Activated T-cell treated with anti-CD3 and anti-CD28 coated beads for 24 hours (primary cell): ENCODE data around the gene PPP1R16B.

Experiments used
- DNase-seq: peaks from one replicate; pipeline ENCODE4 v3.0.0-alpha.2; 2020; ENCODE audit warnings: low read depth

Gene PPP1R16B

DNA sequence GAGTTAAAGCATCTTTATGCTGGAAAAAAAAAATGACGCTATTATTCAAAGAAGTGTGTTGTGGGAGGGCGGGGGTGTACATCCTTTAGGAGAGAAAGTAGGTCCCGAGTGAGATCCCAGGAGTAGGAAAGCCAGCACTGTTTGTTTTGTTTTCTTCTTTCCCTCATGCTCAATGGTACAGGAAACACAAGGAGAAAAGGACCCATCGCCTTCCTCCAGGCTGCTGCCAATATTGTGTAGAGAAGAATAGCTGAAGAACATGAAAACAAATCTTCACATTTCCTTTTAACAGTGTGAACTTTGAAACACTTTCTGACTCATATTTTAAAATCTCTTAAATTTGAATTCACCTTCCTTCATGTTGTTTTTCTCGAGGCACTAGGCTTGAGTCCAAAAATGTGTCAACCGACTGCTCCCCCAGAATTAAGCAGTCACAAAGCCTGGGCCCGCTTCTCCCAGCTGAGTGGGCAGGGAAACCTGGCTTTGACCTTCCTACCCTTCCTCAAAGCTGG lies 22.3 kb downstream of the PPP1R16B start:
- no peak for DNase-seq

DNA sequence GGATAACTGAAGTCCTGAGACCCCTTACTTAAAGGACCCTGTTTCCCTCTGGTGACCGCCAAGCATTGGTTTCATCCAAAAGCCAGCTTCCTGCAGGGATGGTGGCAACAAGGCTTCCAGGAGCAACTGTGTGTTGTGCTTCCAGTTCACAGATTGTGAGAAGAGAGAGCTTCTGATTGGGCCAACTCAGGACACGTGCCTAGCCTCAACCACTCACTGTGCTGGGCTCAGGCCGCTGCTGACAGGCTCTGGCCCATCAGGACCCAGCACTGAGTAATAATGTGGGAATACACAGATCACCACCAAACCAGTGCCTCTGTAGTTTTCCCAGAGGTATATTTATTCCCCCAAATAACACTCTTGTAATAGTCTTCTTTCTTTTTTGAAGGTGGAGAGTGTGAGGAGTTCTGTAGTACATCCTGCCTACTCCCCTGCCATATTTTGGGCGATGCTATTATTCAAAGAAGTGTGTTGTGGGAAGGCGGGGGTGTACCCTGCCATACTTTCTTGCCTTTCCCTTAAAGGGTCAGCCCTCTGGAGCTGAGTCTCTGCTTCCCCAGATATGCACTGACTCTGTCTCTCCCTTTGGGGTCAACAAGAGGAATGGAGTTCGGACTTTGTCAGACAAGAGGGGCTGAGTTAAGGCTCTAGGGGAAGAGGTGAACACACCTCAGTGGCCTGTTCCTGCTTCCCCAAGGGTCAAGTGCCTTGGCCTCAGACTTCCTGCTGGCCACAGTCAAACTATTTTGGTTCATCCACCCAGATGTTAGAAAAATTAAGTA lies 23.2 kb downstream of the PPP1R16B start:
- DNase-seq, result no peak

DNA sequence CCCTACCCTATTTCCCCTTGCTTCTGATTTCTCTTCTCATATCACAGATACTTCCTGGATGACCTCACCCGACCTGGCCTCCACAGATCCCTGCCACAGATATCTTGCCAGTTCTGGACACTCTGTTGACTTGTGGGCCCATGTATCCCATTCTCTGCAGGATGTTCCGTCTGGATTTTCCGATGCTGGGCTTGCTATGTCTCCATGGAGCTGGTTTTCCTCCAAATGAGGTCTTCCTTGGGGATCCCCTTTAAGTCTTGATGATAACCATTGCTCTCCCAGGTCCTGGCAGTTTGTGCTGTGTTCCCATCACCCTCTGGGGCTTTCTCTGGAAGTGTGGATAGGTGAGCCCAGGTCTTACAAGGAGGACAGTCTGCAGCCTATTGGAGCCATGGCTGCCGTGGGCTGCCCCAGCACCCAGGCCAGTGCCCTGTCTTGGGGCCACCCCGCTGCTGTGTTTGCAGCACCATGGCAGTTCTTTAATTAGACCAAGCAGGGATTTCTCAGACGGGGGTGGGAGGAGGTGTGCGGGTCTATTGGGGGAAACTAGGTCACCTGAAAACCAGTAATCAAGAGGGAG lies 23.9 kb downstream of the PPP1R16B start:
- no peak for DNase-seq

DNA sequence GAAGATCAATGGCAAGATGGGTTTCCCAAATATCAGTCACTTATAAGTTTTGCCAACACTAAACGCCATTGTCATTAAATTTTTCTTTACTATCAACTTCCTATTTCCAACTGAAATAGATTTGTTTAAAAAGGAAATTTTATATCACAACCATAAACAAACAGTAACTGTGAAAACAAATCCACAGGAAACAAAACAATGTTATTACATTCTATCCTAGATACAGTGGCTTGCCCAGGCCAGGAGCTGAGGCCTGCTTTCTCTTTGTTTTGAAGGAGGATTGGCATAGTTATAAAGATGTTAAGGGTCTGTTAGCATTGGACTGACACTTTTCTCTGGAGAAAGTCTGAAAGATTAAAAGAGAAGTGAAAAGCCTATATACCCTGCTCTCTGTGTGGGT lies 24.9 kb downstream of the PPP1R16B start:
- DNase-seq, result no peak

DNA sequence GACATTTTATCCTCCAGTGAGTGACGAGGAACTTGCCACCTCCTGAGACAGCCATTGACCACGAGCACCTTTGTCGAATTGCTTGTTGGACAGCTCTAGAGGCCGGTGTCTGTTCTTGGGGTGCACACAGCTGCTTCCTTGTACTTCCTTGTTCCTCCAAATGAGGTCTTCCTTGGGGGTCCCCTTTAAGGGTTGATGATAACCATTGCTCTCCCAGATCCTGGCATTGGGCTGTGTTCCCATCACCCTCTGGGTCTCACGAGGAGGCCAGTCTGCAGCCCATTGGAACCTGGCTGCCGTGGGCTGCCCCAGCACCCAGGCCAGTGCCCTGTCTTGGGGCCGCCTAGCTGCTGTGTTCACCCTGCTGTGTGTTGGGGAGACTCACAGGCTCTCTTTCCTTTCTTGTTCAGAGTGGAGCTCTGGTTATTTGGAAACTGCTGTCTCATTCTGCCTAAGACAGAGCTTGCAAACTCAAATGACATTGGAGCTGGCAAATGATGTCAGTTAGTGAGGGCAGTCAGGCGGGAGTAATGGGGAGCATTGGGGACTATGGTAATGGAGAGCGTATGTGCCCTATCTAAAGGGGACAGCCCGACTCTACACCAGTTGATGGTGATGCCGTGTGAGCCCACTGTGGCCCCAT lies 25.7 kb downstream of the PPP1R16B start:
- DNase-seq, result no peak

DNA sequence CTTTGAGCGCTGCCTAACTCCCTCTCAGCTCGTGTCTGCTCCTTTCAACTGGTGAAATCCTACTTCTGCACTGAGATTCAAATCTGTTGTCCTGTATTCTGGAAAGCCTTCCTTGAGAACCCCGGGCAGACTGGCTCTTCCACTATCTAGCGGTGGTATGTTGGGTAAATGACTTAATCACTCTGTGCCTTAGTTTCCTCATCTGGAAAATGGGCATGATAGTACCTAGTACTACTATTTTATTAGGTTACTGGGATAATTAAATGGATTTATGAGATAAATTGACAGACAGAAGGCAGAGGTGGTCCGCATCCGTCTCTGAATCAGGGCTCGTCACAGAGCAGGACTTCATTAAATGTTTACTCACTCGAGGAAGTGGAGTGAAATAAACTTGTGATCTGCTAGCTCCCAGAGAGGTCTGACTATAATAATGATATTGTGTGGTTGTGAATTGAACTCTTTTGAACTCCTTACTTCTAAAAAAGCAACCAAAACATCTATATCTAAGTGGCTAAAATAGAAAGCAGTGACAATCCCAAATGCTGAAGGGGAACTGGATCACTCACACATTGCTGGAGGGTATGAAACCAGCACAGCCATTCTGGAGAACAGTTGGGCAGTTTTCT lies 26.6 kb downstream of the PPP1R16B start:
- no peak for DNase-seq

DNA sequence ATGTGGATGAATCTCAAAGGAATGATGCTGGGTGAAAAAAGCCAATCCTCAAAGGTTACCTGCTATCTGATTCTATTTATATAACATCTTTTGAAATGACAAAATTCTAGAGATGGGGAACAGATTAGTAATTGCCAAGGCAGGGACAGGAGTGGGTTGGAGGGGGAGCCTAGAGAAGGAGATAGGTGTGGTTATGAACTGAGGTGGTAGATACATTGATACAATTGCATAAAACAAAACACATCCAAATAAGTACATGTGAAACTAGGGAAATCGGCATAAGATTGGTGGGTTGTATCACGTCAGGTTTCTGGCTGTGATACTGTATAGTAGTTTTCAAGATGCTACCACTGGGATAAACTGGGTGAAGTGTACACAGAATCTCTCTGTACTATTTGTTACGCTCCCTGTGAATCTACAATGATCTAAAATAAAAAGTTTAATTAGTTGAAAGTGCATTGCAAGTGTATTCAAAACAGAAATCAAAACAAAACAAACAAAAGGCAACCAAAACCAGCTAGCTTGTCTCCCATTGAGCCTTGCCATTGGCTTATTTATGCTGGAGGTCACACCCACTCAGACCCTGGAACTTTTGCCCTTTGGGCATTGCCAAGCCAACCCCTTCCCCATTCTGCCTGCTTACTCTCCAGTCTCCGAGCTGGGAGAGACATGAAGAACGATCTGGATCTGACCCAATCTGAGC lies 27.8 kb downstream of the PPP1R16B start:
- peak; percentile 30 for DNase-seq

DNA sequence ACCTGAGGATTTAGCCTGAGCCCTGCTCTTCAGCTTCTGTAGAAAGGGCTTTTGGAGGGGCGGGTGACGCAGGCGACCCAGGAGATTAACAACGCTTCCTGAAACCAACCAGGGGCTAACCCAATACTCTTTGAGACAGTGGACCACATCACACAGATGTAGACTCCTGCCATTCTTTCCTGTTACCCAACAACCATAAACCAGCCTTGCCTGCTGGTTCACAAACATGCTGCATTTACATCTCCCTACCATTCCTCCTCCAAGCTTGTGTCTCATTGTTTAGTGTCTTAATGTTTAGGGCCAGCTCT lies 28.3 kb downstream of the PPP1R16B start:
- DNase-seq, result no peak

DNA sequence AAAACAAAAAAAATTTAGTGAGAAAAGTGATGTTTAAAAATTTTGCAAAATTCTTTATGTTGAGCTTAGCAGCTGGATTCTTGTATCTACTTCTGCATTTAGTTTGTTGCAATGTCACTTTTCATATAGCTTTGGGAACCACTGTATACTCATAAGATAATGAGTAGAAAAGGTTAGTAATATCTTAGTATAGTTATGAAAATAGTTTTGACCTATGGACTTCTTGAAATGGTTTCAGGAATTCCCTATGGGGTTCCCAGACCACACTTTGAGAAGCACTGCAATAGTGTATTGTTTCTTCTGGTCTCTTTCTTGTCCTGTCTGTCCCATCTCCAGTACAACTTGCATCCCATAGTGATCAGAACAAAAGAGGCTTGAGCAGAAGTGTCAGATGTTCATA lies 29.4 kb downstream of the PPP1R16B start:
- no peak for DNase-seq

DNA sequence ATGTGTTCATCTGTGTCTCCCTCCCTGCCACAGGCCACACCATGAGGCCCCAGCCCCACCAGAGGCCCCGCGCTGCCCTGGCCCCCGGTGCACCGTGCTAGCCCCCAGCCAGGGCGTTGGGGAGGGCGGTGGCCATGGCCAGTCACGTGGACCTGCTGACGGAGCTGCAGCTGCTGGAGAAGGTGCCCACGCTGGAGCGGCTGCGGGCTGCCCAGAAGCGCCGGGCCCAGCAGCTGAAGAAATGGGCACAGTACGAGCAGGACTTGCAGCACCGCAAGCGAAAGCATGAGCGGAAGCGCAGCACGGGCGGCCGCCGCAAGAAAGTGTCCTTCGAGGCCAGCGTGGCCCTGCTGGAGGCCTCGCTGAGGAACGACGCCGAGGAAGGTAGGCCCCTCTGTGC lies 30.3 kb downstream of the PPP1R16B start:
- DNase-seq, result no peak

DNA sequence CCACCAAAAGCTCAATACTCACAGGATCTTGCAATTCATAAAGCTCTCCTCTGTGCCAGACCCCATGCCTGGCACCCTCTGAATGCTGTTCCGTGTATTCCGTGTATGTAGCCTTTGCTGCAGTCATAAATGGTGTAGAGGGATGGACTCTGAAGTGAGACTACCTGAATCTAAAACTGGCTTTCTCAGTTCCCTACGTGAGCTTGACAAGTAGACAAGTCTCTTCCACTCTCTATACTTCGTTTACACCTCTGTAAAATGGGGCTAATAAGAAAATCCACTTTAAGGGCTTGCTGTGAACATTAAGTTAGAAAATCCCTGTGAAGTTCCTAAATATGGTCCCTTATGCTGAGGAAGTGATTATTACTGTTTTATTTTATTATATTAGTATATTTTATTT lies 31.5 kb downstream of the PPP1R16B start:
- DNase-seq, result no peak

DNA sequence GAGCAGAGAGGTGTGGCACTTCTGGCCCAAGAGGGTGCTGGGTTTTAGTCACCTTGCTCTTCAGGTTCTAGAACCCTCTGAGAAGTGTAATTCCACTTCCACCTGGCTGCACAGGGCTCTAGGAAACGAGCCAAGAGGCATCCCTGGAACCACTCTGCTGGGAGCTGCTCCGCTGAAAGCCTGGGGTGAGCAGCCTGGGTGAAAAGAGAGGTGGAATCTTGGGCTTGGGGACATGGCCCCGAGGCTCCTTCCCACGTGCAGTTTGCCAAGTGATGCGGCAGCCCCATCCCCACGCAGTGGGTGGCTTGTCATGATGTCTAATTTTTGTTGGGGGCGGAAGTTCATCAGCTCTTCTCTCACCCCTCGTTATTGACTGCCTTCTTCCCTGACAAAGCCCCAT lies 32.8 kb downstream of the PPP1R16B start:
- no peak for DNase-seq

DNA sequence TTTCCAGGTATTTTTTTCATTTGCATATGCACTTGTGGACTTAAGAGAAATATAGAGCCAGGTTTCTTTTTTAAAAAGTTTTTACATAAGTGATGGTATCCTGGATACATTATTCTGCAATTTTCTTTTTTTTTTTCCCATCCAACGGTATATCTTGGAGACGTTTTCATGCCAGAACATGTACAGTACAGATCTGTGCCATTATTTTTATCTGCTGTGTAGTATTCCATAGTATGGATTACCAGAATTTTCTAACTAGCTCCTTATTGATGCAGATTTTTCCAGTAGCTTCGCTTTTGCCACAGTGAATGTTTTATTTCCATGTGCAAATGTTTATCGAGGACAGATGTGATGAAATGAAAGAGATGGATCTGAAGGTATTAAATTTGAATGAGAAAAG lies 34.1 kb downstream of the PPP1R16B start:
- DNase-seq, result no peak

DNA sequence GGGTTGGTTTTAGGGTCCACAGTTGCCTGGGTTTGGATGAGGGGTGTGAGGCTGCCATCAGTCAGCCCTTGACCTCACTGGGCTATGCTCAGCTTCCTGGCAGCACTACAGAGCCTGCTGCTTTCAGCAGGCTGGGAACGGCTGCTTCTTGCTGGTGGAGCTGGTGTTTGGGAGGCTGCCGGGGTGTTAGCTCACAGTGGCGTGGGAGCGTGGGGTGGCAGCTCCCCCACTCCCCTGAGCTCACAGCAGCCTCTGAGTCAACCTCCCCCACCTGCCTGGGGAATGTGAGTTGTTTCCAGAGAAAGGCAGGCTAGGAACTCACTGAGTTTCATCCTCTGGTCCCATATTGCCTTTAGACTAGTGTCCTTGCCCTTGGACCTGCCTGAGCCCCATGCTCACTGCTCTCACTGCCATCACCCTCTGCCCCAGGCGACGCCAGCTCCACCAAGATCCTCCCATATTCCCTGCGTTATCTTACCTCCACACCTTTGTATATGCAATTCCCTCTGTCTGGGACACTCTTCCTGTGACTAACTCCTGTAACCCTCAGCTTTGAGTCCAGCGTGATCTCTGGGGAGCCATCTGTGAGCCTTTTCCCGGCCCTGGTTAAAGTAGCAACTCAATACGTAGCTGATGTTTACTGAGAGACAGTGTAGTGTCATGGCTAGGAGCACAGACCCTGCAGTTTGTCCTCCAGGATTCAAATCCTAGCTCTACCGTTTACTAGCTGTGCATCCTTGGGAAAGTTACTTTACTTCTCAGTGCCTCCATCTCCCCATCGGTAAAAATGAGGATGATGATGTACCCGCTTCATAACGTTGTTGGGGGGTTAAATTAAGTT lies 34.8 kb downstream of the PPP1R16B start:
- peak; percentile 37 for DNase-seq

DNA sequence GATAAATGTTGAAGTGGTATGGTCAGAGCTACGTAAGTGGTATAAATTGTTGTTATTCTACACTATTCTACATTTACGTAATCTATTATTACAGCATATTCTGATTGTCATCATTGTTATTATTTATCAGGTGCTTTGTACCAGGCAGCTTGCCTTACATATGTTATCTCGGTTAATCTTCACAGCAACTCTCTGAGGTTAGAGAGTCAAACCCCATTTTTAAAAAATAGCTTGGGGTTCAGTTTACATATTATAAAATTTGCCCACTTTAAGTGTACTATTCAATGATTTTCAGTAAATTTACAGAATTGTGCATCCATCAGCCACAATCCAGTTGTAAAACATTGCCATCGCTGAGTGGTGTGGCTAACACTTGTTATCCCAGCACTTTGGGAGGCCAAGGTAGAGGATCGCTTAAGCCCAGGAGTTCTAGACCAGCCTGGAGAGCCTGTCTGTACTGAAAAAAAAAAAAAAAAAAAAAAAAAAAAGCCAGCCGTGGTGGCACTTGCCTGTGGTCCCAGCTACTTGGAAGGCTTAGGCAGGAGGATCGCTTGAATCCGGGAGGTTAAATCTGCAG lies 35.5 kb downstream of the PPP1R16B start:
- DNase-seq, result no peak

DNA sequence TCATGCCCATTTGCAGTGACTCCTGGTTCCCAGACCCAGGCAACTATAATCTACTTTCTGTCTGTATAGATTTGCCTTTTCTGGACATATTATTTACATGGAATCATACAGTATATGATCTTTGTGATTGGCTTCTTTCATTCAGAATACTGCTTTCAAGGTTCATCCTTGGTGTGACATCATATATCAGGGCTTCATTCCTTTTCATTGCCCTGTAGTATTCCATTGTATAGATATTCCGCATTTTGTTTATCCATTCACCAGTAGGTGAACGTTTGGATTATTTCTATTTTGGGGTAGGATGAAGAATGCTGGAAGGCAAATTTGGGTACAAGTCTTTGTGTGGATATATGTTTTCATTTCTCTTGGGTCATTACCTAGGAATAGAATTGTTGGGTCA lies 36.1 kb downstream of the PPP1R16B start:
- no peak for DNase-seq

DNA sequence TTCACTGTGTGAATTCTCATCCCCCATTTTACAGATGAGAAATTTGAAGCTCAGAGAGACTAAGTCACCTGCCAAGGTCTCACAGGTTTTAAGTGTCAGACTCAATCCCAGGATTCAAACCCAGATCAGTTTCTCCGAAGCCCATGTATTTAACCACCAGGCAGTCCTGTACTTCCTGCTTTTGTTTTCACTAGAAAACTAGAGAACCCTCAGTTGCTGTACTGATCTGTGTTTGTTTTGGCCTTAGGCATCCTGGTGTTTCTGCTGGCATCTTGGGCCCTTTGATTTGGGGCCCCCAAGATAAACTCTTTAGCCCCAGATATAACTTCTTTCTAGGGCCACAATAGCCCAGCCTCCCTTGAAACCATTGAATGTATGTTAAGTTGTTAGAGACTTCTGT lies 36.5 kb downstream of the PPP1R16B start:
- DNase-seq, result no peak

DNA sequence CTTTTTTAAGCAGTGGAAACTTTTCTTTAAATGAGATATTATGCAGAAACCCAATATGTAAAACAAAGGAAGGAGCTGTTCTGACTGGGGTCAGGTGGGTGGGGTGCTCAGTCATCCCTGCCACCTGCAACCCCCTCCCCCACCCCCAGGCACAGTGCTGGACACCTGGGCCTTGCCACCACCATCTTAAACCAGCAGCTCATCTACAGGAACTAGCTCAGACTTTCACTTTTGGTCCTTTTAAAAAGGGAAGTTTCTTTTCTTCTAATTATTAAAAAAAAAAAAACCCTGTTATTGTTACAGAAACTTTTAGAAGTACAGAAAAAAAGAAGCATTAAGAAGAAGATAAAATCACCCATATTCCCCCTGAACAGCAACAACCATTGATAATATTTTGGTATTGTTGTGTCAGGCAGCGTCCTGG lies 37.1 kb downstream of the PPP1R16B start:
- peak; percentile 69 for DNase-seq

DNA sequence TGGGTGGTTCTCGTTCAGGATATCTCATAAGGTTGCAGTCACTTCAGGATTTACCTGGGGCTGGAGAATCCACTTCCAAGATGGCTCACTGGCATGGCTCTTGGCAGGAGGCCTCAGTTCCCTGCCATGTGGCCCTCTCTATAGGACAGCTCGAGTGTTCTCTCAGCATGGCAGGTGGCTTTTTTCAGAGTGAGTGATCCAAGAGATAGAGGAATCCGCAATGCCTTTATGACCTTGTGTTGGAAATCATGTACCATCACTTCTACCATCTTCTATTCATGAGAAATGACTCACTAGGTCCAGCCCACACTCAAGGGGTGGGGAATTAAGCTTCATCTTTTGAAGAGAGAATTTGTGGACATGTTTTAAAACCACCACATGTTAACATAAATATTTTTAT lies 37.8 kb downstream of the PPP1R16B start:
- peak; percentile 53 for DNase-seq

DNA sequence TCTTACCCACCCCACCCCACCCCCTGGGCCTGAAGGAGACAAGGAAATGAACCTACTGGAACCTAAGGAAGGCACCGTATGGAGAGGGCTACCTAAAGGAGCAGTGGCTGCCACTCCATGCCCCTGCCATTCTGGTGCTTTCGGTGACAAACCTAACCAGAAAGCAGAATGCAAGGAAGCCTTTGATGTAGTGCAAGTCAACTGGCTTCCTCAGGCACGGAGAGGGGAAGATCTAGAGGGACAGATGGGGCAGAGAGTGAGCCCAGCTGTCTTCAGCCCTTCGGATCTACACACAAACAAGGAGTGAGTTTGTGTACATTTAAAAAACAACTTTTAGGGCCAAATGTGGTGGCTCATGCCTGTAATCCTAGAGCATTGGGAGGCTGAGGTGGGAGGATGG lies 39.5 kb downstream of the PPP1R16B start:
- DNase-seq, result no peak

DNA sequence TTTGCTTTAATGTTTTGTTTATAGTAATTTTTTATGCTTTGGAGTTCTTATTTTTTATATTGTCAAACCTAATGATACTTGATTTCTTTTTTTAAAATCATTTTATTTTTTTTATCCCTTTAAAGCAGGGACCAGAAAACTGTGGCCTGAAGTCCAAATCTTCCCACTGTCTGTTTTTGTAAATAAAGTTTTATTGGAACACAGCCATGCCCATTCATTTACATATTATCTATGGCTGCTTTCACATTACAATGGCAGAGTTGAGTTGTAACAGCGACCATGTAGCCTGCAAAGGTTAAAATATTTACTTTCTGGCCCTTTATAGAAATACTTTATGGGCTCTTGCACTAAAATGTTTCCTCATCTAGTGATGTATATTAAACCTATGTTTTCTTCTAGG lies 42.3 kb downstream of the PPP1R16B start:
- no peak for DNase-seq
